ENCODE results near the gene HEXA.

HEXA gene

DNA sequence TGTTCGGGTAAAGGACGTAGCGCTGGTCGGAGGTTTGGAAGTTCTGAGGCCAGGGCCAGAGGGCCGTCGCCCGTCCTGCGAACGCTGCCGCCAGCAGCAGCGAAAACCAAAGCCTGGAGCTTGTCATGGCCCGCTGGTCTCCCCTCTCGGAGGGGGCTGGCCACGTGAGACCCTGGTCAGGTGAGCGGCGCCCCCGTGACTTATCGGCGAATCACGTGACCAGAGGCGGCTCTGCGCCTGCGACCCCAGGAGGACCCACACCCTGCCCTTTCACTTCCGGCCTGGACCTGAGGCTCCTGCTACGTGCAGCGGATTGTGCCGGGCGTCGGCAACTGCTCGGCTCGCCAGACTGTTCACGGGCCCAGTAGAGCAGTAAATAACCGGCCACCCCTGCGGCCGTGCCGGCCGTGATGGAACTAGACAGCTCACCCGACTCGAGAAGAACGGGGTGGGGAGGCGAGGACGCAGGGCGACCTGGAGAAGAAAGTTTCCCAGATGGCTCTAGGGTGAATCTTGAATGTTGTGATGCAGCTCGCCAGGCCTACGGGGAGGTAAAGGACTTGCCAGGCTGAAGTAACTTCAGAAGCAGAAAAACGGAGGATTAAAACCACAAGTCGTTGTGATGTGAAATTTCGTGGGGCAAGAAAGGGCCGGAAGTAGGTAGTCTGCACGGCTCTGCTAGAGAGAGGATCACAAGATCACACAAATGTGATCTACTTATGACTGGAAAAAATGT lies at the start of gene HEXA:
HEXA (minus strand) TSS at position 169 of the 736 bp plus-strand sequence; CDS start at position 127, 42 bp downstream.
- H3K4me1 ChIP-seq (ENCODE audit: control insufficient read depth, insufficient read depth, low read length), result peaks cover 6% of the 10 kb centered on the region; the same call in 1 of the 2 replicates
- no peaks in the 10 kb centered on the region for H3K9me3 ChIP-seq (ENCODE audit: control insufficient read depth, insufficient read depth, low read depth, low read length)
- ChIA-PET CTCF (interaction anchor here (0.6 to 1.3 kb wide), 3 partner anchors 10 to 13 kb away, joined by 3 to 4 read pairs (median 3); no protein-coding TSS in a partner anchor), POLR2A (interaction anchor here (0.6 to 1.4 kb wide), 9 partner anchors 8 to 63 kb away, joined by 3 to 6 read pairs (median 4); partner anchors contain the start of gene CELF6)
- H3K4me3 ChIP-seq (ENCODE audit: low read depth, low read length), result peak within 1 kb of the TSS; percentile 64
- H3K27ac ChIP-seq (ENCODE audit: extremely low read depth, low read depth, low read length), result peak within 1 kb of the TSS; percentile 26
- H3K36me3 ChIP-seq (ENCODE audit: control insufficient read depth in 2 of 2, insufficient read depth in 1 of 2, low read length in 2 of 2), result peaks cover 0 to 8% of the 10 kb centered on the region in 2 experiments
- TF ChIP-seq ZNF571 (tag by site-specific recombination; IDR thresholded peaks at IDR 0.05) (no peak), ZNF202 (tag by site-specific recombination; IDR thresholded peaks at IDR 0.05; ENCODE audit: borderline replicate concordance) (no peak), ZEB2 (tag by site-specific recombination; IDR thresholded peaks at IDR 0.05) (peak; percentile 89), KLF7 (tag by site-specific recombination; IDR thresholded peaks at IDR 0.05; ENCODE audit: borderline replicate concordance) (peak; percentile 93), ZNF48 (tag by site-specific recombination; IDR thresholded peaks at IDR 0.05) (no peak), FEZF1 (tag by site-specific recombination; IDR thresholded peaks at IDR 0.05) (peak; percentile 48; the same call in 1 of the 2 replicates), ZNF785 (tag by site-specific recombination; IDR thresholded peaks at IDR 0.05) (peak; percentile 86; the same call in 1 of the 2 replicates), ZNF585B (tag by site-specific recombination; IDR thresholded peaks at IDR 0.05) (no peak), ZNF16 (tag by site-specific recombination; IDR thresholded peaks at IDR 0.05; ENCODE audit: low read depth) (no peak), ZNF596 (tag by site-specific recombination; IDR thresholded peaks at IDR 0.05) (no peak), ZNF558 (tag by site-specific recombination; IDR thresholded peaks at IDR 0.05) (peak; percentile 62; the same call in 1 of the 2 replicates), ZNF521 (tag by site-specific recombination; IDR thresholded peaks at IDR 0.05) (no peak), KLF9 (tag by site-specific recombination; IDR thresholded peaks at IDR 0.05; ENCODE audit: low read depth) (peak; percentile 79), SP3 (tag by site-specific recombination; IDR thresholded peaks at IDR 0.05) (peak; percentile 88), ZSCAN30 (tag by site-specific recombination; IDR thresholded peaks at IDR 0.05) (peak; percentile 97), SALL2 (tag by site-specific recombination; IDR thresholded peaks at IDR 0.05; ENCODE audit: borderline replicate concordance) (no peak), ZFP3 (tag by site-specific recombination; IDR thresholded peaks at IDR 0.05; ENCODE audit: low read depth) (no peak), ZNF184 (tag by site-specific recombination; IDR thresholded peaks at IDR 0.05) (peak; percentile 34; the same call in 1 of the 2 replicates), ZNF555 (tag by site-specific recombination; conservative IDR thresholded peaks at IDR 0.05) (no peak), ZNF416 (tag by site-specific recombination; IDR thresholded peaks at IDR 0.05) (no peak), ZNF76 (tag by site-specific recombination; IDR thresholded peaks at IDR 0.05; ENCODE audit: borderline replicate concordance, low read depth) (peak; percentile 90), ZNF37A (tag by site-specific recombination; IDR thresholded peaks at IDR 0.05) (no peak), ZNF350 (tag by site-specific recombination; IDR thresholded peaks at IDR 0.05) (no peak), MZF1 (tag by site-specific recombination; IDR thresholded peaks at IDR 0.05; ENCODE audit: borderline replicate concordance) (no peak)
- TF ChIP-seq, protein P1, sequence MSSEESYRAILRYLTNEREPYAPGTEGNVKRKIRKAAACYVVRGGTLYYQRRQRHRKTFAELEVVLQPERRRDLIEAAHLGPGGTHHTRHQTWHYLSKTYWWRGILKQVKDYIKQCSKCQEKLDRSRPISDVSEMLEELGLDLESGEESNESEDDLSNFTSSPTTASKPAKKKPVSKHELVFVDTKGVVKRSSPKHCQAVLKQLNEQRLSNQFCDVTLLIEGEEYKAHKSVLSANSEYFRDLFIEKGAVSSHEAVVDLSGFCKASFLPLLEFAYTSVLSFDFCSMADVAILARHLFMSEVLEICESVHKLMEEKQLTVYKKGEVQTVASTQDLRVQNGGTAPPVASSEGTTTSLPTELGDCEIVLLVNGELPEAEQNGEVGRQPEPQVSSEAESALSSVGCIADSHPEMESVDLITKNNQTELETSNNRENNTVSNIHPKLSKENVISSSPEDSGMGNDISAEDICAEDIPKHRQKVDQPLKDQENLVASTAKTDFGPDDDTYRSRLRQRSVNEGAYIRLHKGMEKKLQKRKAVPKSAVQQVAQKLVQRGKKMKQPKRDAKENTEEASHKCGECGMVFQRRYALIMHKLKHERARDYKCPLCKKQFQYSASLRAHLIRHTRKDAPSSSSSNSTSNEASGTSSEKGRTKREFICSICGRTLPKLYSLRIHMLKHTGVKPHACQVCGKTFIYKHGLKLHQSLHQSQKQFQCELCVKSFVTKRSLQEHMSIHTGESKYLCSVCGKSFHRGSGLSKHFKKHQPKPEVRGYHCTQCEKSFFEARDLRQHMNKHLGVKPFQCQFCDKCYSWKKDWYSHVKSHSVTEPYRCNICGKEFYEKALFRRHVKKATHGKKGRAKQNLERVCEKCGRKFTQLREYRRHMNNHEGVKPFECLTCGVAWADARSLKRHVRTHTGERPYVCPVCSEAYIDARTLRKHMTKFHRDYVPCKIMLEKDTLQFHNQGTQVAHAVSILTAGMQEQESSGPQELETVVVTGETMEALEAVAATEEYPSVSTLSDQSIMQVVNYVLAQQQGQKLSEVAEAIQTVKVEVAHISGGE (tag by site-specific recombination; conservative IDR thresholded peaks at IDR 0.05; ENCODE audit: low read depth), result peak; percentile 82
- TF ChIP-seq, protein P2, sequence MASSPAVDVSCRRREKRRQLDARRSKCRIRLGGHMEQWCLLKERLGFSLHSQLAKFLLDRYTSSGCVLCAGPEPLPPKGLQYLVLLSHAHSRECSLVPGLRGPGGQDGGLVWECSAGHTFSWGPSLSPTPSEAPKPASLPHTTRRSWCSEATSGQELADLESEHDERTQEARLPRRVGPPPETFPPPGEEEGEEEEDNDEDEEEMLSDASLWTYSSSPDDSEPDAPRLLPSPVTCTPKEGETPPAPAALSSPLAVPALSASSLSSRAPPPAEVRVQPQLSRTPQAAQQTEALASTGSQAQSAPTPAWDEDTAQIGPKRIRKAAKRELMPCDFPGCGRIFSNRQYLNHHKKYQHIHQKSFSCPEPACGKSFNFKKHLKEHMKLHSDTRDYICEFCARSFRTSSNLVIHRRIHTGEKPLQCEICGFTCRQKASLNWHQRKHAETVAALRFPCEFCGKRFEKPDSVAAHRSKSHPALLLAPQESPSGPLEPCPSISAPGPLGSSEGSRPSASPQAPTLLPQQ (tag by site-specific recombination; IDR thresholded peaks at IDR 0.05), result peak; percentile 98
- TF ChIP-seq, protein P3, sequence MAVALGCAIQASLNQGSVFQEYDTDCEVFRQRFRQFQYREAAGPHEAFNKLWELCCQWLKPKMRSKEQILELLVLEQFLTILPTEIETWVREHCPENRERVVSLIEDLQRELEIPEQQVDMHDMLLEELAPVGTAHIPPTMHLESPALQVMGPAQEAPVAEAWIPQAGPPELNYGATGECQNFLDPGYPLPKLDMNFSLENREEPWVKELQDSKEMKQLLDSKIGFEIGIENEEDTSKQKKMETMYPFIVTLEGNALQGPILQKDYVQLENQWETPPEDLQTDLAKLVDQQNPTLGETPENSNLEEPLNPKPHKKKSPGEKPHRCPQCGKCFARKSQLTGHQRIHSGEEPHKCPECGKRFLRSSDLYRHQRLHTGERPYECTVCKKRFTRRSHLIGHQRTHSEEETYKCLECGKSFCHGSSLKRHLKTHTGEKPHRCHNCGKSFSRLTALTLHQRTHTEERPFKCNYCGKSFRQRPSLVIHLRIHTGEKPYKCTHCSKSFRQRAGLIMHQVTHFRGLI (tag by site-specific recombination; IDR thresholded peaks at IDR 0.05), result peak; percentile 53
- TF ChIP-seq, protein P4, sequence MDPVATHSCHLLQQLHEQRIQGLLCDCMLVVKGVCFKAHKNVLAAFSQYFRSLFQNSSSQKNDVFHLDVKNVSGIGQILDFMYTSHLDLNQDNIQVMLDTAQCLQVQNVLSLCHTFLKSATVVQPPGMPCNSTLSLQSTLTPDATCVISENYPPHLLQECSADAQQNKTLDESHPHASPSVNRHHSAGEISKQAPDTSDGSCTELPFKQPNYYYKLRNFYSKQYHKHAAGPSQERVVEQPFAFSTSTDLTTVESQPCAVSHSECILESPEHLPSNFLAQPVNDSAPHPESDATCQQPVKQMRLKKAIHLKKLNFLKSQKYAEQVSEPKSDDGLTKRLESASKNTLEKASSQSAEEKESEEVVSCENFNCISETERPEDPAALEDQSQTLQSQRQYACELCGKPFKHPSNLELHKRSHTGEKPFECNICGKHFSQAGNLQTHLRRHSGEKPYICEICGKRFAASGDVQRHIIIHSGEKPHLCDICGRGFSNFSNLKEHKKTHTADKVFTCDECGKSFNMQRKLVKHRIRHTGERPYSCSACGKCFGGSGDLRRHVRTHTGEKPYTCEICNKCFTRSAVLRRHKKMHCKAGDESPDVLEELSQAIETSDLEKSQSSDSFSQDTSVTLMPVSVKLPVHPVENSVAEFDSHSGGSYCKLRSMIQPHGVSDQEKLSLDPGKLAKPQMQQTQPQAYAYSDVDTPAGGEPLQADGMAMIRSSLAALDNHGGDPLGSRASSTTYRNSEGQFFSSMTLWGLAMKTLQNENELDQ (tag by site-specific recombination; IDR thresholded peaks at IDR 0.05; ENCODE audit: low read depth), result no peak

Measured in HEK293 (cell line).